Stimulated activated CD4-positive, alpha-beta T cell treated with anti-CD3 and anti-CD28 coated beads, Interleukin-2, amount 100 ng/mL, for 48 hours (primary cell): ENCODE data around the gene PPFIA2.
"Not testable (repeated sequence)": the region's sequence is repeated elsewhere in the genome, so short reads cannot be mapped to it uniquely, and the experiment has no call there.

Experiments used
- DNase-seq, 2 donors: peaks; one replicate each; pipeline ENCODE4 v3.0.0-alpha.2; 2020

PPFIA2 gene

GRCh38 chr12:81659310-81659709 is 99.8 kb downstream of the PPFIA2 start:
- DNase-seq: not testable (repeated sequence)

GRCh38 chr12:81644503-81644902 is 114.6 kb downstream of the PPFIA2 start:
- no peak for DNase-seq

GRCh38 chr12:81639196-81639595 is 120.0 kb downstream of the PPFIA2 start:
- no peak for DNase-seq

- DNase-seq: no peak
Observed at GRCh38 chr12:81633127-81633526, 126.0 kb downstream of the PPFIA2 start.

- no peak for DNase-seq
Observed at GRCh38 chr12:81627336-81628189, 131.6 kb downstream of the PPFIA2 start.

GRCh38 chr12:81626406-81626805 is 132.7 kb downstream of the PPFIA2 start:
- no peak for DNase-seq

GRCh38 chr12:81617915-81618314 is 141.2 kb downstream of the PPFIA2 start:
- DNase-seq: no peak

GRCh38 chr12:81615026-81615588 is 144.0 kb downstream of the PPFIA2 start:
- no peak for DNase-seq

GRCh38 chr12:81610955-81611889 is 147.9 kb downstream of the PPFIA2 start:
- DNase-seq: no peak

GRCh38 chr12:81597928-81598604 is 161.1 kb downstream of the PPFIA2 start:
- DNase-seq: no peak

- DNase-seq: no peak
Observed at GRCh38 chr12:81596558-81596957, 162.6 kb downstream of the PPFIA2 start.

GRCh38 chr12:81591256-81591655 is 167.9 kb downstream of the PPFIA2 start:
- no peak for DNase-seq

GRCh38 chr12:81590703-81591102 is 168.4 kb downstream of the PPFIA2 start:
- DNase-seq: not testable (repeated sequence)

GRCh38 chr12:81588235-81589008 is 170.7 kb downstream of the PPFIA2 start:
- no peak for DNase-seq

GRCh38 chr12:81585787-81586186 is 173.4 kb downstream of the PPFIA2 start:
- no peak for DNase-seq

GRCh38 chr12:81573228-81573627 is 185.9 kb downstream of the PPFIA2 start:
- no peak for DNase-seq

GRCh38 chr12:81572411-81572810 is 186.7 kb downstream of the PPFIA2 start:
- DNase-seq: no peak

- DNase-seq: no peak
Observed at GRCh38 chr12:81570234-81570633, 188.9 kb downstream of the PPFIA2 start.

- DNase-seq: no peak
Observed at GRCh38 chr12:81564237-81564636, 194.9 kb downstream of the PPFIA2 start.

GRCh38 chr12:81558031-81558430 is 201.1 kb downstream of the PPFIA2 start:
- DNase-seq: no peak

GRCh38 chr12:81546811-81547210 is 212.3 kb downstream of the PPFIA2 start:
- no peak for DNase-seq

- no peak for DNase-seq
Observed at GRCh38 chr12:81543621-81544139, 215.5 kb downstream of the PPFIA2 start.
